Measurements from ENCODE around the gene ALKBH3.

The ALKBH3 gene

GRCh38 chr11:43898574-43898973 is 17.9 kb downstream of the ALKBH3 start:
- DNase-seq = no peak

GRCh38 chr11:43899094-43899493 is 18.5 kb downstream of the ALKBH3 start:
- DNase-seq = no peak

- DNase-seq = no peak
These were observed 20.9 kb downstream of the ALKBH3 start for GRCh38 chr11:43901551-43901950.

GRCh38 chr11:43903078-43903477 is 22.4 kb downstream of the ALKBH3 start:
- no peak for DNase-seq

GRCh38 chr11:43903969-43904368 is 23.3 kb downstream of the ALKBH3 start:
- no peak for DNase-seq

- no peak for DNase-seq
These were observed 24.3 kb downstream of the ALKBH3 start for GRCh38 chr11:43904742-43905535.

- no peak for DNase-seq
These were observed 25.2 kb downstream of the ALKBH3 start for GRCh38 chr11:43905813-43906241.

GRCh38 chr11:43907028-43907975 is 26.7 kb downstream of the ALKBH3 start:
- no peak for DNase-seq

- DNase-seq = no peak
These were observed 27.6 kb downstream of the ALKBH3 start for GRCh38 chr11:43908191-43908590.

GRCh38 chr11:43908683-43909082 is 28.1 kb downstream of the ALKBH3 start:
- DNase-seq = no peak

- DNase-seq = no peak
These were observed 33.3 kb downstream of the ALKBH3 start for GRCh38 chr11:43913829-43914380.

- no peak for DNase-seq
These were observed 33.8 kb downstream of the ALKBH3 start for GRCh38 chr11:43914466-43914865.

GRCh38 chr11:43916621-43917020 is 36.0 kb downstream of the ALKBH3 start:
- DNase-seq = no peak

- DNase-seq = no peak
These were observed 37.2 kb downstream of the ALKBH3 start for GRCh38 chr11:43917851-43918250.

GRCh38 chr11:43918662-43919061 is 38.0 kb downstream of the ALKBH3 start:
- no peak for DNase-seq

- no peak for DNase-seq
These were observed 39.4 kb downstream of the ALKBH3 start for GRCh38 chr11:43919852-43920597.

GRCh38 chr11:43920598-43921419 is 40.2 kb downstream of the ALKBH3 start:
- DNase-seq = no peak

- DNase-seq = no peak
These were observed 41.1 kb downstream of the ALKBH3 start for GRCh38 chr11:43921561-43922294.

GRCh38 chr11:43922295-43922648 is 41.6 kb downstream of the ALKBH3 start:
- DNase-seq = no peak

- DNase-seq = no peak
These were observed 42.2 kb downstream of the ALKBH3 start for GRCh38 chr11:43922744-43923405.
